Measurements from ENCODE around the gene MEF2B.

The MEF2B gene

GRCh38 chr19:19170873-19171672, 1.0 kb upstream of the MEF2B start:
- no peak overlapping the region for H2AFZ ChIP-seq (ENCODE audit: low read depth, low read length, severe bottlenecking)
- no peak for TF ChIP-seq CTCF (IDR thresholded peaks at IDR 0.05; ENCODE audit: insufficient read depth, low read length, poor library complexity, severe bottlenecking)
- no peak for TF ChIP-seq EZH2phosphoT487 (conservative IDR thresholded peaks at IDR 0.05; ENCODE audit: low read length)
- peaks cover 4% of the 10 kb centered on the region for H3K36me3 ChIP-seq (ENCODE audit: low read length)
- H3K9me2 ChIP-seq (replicated peaks; ENCODE audit: insufficient read depth, low read length) = no peaks in the 10 kb centered on the region
- no peaks in the 10 kb centered on the region for H4K20me1 ChIP-seq (ENCODE audit: low read depth, low read length)
- H3K4me2 ChIP-seq (ENCODE audit: low read depth, low read length, poor library complexity, severe bottlenecking) = peak overlapping the region; percentile 71
- H3K9me3 ChIP-seq (ENCODE audit: insufficient read depth, low read length) = no peaks in the 10 kb centered on the region
- peak overlapping the region; percentile 81 for H3K4me3 ChIP-seq (ENCODE audit: insufficient read depth, low read length, poor library complexity, severe bottlenecking)
- H3F3A ChIP-seq (ENCODE audit: insufficient read depth) = peaks cover 49% of the 10 kb centered on the region
- peaks cover 40% of the 10 kb centered on the region for H3K79me2 ChIP-seq (ENCODE audit: insufficient read depth, low read length)
- peak overlapping the region; percentile 94 for H3K9ac ChIP-seq (ENCODE audit: low read length)
- peak overlapping the region; percentile 92 for H3K27ac ChIP-seq (ENCODE audit: low read depth, low read length)
- H3K27me3 ChIP-seq (ENCODE audit: low read length) = no peaks in the 10 kb centered on the region

- Histone ChIP-seq H4K20me1 (ENCODE audit: low read depth, low read length) (no peaks in the 10 kb centered on the region), H3K27me3 (ENCODE audit: low read length) (no peaks in the 10 kb centered on the region), H3K4me2 (ENCODE audit: low read depth, low read length, poor library complexity, severe bottlenecking) (peak overlapping the region; percentile 96), H3F3A (ENCODE audit: insufficient read depth) (peaks cover 65% of the 10 kb centered on the region), H3K9ac (ENCODE audit: low read length) (peak overlapping the region; percentile 94), H3K4me3 (ENCODE audit: insufficient read depth, low read length, poor library complexity, severe bottlenecking) (peak overlapping the region; percentile 81), H3K27ac (ENCODE audit: low read depth, low read length) (peak overlapping the region; percentile 99), H3K9me2 (replicated peaks; ENCODE audit: insufficient read depth, low read length) (no peaks in the 10 kb centered on the region), H3K36me3 (ENCODE audit: low read length) (peaks cover 4% of the 10 kb centered on the region), H3K79me2 (ENCODE audit: insufficient read depth, low read length) (peaks cover 56% of the 10 kb centered on the region), H2AFZ (ENCODE audit: low read depth, low read length, severe bottlenecking) (no peak overlapping the region), H3K9me3 (ENCODE audit: insufficient read depth, low read length) (no peaks in the 10 kb centered on the region)
- TF ChIP-seq CTCF (IDR thresholded peaks at IDR 0.05; ENCODE audit: insufficient read depth, low read length, poor library complexity, severe bottlenecking) (no peak), EZH2phosphoT487 (conservative IDR thresholded peaks at IDR 0.05; ENCODE audit: low read length) (no peak)
Observed at GRCh38 chr19:19169236-19170052, 619 bp downstream of the MEF2B start.

- Histone ChIP-seq H3K9ac (ENCODE audit: low read length) (peak overlapping the region; percentile 94), H3K9me2 (replicated peaks; ENCODE audit: insufficient read depth, low read length) (no peaks in the 10 kb centered on the region), H3K9me3 (ENCODE audit: insufficient read depth, low read length) (no peaks in the 10 kb centered on the region), H3K4me2 (ENCODE audit: low read depth, low read length, poor library complexity, severe bottlenecking) (peak overlapping the region; percentile 96), H3K4me3 (ENCODE audit: insufficient read depth, low read length, poor library complexity, severe bottlenecking) (peak overlapping the region; percentile 81), H3K36me3 (ENCODE audit: low read length) (peaks cover 4% of the 10 kb centered on the region), H4K20me1 (ENCODE audit: low read depth, low read length) (no peaks in the 10 kb centered on the region), H3K27ac (ENCODE audit: low read depth, low read length) (peak overlapping the region; percentile 99), H2AFZ (ENCODE audit: low read depth, low read length, severe bottlenecking) (no peak overlapping the region), H3F3A (ENCODE audit: insufficient read depth) (peaks cover 77% of the 10 kb centered on the region), H3K27me3 (ENCODE audit: low read length) (no peaks in the 10 kb centered on the region), H3K79me2 (ENCODE audit: insufficient read depth, low read length) (peaks cover 75% of the 10 kb centered on the region)
- TF ChIP-seq EZH2phosphoT487 (conservative IDR thresholded peaks at IDR 0.05; ENCODE audit: low read length) (no peak), CTCF (IDR thresholded peaks at IDR 0.05; ENCODE audit: insufficient read depth, low read length, poor library complexity, severe bottlenecking) (no peak)
Observed at GRCh38 chr19:19167612-19168011, 2.5 kb downstream of the MEF2B start.

Measured in SU-DHL-6 (cell line).